Fibroblast of pulmonary artery (primary cell): ENCODE measurements around the gene PTPRE.

ENCODE experiments used
- DNase-seq: peaks from one replicate; pipeline ENCODE4 v3.0.0-alpha.2; 2010; ENCODE audit warnings: low read depth
- H3K4me3 ChIP-seq: replicated peaks from 2 replicates; pipeline ENCODE4 v1.5.1; 2011; ENCODE audit warnings: low read depth, mild to moderate bottlenecking, control low read depth, low read length, moderate library complexity
- TF ChIP-seq, protein P1 (sequence below): IDR thresholded peaks from 2 replicates; pipeline ENCODE4 v1.5.1; 2011; ENCODE audit warnings: mild to moderate bottlenecking, control low read depth, low read length, inconsistent platforms; ENCODE audit errors: missing control alignments

Gene PTPRE

GRCh38 chr10:128128582-128128981, 221.7 kb downstream of the PTPRE start:
- no peak for DNase-seq
- H3K4me3 ChIP-seq: no peak overlapping the region
- TF ChIP-seq, protein P1, sequence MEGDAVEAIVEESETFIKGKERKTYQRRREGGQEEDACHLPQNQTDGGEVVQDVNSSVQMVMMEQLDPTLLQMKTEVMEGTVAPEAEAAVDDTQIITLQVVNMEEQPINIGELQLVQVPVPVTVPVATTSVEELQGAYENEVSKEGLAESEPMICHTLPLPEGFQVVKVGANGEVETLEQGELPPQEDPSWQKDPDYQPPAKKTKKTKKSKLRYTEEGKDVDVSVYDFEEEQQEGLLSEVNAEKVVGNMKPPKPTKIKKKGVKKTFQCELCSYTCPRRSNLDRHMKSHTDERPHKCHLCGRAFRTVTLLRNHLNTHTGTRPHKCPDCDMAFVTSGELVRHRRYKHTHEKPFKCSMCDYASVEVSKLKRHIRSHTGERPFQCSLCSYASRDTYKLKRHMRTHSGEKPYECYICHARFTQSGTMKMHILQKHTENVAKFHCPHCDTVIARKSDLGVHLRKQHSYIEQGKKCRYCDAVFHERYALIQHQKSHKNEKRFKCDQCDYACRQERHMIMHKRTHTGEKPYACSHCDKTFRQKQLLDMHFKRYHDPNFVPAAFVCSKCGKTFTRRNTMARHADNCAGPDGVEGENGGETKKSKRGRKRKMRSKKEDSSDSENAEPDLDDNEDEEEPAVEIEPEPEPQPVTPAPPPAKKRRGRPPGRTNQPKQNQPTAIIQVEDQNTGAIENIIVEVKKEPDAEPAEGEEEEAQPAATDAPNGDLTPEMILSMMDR: no peak

GRCh38 chr10:128130051-128130450, 223.1 kb downstream of the PTPRE start:
- DNase-seq: peak; percentile 42
- TF ChIP-seq, protein P1: no peak
- no peak overlapping the region for H3K4me3 ChIP-seq
